ENCODE results near the gene SLC22A7. TPM values are rescaled to one million over a fixed set of nuclear protein-coding genes. Genes with fewer than 3 reads are reported as not detected.

SLC22A7 gene
- total and polyA plus RNA-seq, 4 donors = 143 to 495 (median 228) TPM

DNA sequence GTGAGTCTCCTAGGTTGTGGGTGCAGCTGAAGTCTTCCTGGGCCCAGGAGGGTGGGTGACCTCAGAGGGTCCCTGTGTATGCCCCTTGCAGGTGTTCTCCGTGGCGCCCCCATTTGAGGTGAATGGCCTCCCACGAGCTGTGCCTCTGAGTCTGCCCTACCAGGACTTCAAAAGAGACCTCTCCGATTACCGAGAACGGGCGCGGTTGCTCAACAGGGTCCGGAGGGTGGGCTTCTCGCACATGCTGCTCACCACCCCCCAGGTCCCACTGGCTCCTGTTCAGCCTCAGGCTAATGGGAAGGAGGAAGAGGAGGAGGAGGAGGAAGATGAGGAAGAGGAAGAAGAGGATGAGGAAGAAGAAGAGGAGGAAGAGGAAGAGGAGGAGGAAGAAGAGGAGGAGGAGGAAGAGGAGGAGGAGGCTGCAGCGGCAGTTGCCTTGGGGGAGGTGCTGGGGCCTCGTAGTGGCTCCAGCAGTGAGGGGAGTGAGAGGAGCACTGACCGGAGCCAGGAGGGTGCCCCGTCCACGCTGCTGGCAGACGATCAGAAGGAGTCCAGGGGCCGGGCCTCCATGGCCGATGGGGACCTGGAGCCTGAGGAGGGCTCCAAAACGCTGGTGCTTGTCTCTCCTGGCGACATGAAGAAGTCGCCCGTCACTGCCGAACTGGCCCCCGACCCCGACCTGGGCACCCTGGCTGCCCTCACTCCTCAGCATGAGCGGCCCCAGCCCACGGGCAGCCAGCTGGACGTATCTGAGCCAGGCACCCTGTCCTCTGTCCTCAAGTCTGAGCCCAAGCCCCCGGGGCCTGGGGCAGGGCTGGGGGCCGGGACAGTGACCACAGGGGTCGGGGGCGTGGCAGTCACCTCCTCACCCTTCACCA, 15.2 kb upstream of the SLC22A7 start:
- no peak overlapping the region for H3K9ac ChIP-seq (ENCODE audit: low read depth in 1 of 2, low read length in 2 of 2)
- no peaks in the 10 kb centered on the region for H3K27me3 ChIP-seq (ENCODE audit: control insufficient read depth in 4 of 4, insufficient read depth in 4 of 4, low read length in 3 of 4)
- H3K9me3 ChIP-seq (ENCODE audit: control insufficient read depth in 4 of 4, low read length in 3 of 4) = no peaks in the 10 kb centered on the region
- DNase-seq (ENCODE audit: low spot score) = no peak
- no peak overlapping the region for H3K27ac ChIP-seq (ENCODE audit: low read depth in 1 of 2, low read length in 2 of 2)
- WGBS = 90% methylated on average over 32 of the region's 32 CpGs
- no peaks in the 10 kb centered on the region for H3K36me3 ChIP-seq (ENCODE audit: control insufficient read depth in 4 of 4, insufficient read depth in 3 of 4, low read depth in 1 of 4, low read length in 3 of 4)
- H3K4me3 ChIP-seq (ENCODE audit: low read depth in 1 of 3, low read length in 3 of 3) = no peak overlapping the region
- peaks cover 11 to 39% (median 25%) of the 10 kb centered on the region in 4 donors for H3K4me1 ChIP-seq (ENCODE audit: control insufficient read depth in 4 of 4, insufficient read depth in 4 of 4, low read length in 3 of 4)
- TF ChIP-seq CTCF (IDR thresholded peaks at IDR 0.05; ENCODE audit: low read depth, low read length, missing input control) = no peak
- no peak for TF ChIP-seq HNF4A (conservative IDR thresholded peaks at IDR 0.05)
- TF ChIP-seq ATF3 (IDR thresholded peaks at IDR 0.05) = no peak
- no peak for TF ChIP-seq GABPA (IDR thresholded peaks at IDR 0.05 in 1 of 2, conservative IDR thresholded peaks at IDR 0.05 in 1 of 2)
- no peak for TF ChIP-seq RAD21 (IDR thresholded peaks at IDR 0.05)
- no peak for TF ChIP-seq TAF1 (conservative IDR thresholded peaks at IDR 0.05)
- TF ChIP-seq, protein P1, sequence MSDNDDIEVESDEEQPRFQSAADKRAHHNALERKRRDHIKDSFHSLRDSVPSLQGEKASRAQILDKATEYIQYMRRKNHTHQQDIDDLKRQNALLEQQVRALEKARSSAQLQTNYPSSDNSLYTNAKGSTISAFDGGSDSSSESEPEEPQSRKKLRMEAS (IDR thresholded peaks at IDR 0.05) = no peak
- TF ChIP-seq, protein P2, sequence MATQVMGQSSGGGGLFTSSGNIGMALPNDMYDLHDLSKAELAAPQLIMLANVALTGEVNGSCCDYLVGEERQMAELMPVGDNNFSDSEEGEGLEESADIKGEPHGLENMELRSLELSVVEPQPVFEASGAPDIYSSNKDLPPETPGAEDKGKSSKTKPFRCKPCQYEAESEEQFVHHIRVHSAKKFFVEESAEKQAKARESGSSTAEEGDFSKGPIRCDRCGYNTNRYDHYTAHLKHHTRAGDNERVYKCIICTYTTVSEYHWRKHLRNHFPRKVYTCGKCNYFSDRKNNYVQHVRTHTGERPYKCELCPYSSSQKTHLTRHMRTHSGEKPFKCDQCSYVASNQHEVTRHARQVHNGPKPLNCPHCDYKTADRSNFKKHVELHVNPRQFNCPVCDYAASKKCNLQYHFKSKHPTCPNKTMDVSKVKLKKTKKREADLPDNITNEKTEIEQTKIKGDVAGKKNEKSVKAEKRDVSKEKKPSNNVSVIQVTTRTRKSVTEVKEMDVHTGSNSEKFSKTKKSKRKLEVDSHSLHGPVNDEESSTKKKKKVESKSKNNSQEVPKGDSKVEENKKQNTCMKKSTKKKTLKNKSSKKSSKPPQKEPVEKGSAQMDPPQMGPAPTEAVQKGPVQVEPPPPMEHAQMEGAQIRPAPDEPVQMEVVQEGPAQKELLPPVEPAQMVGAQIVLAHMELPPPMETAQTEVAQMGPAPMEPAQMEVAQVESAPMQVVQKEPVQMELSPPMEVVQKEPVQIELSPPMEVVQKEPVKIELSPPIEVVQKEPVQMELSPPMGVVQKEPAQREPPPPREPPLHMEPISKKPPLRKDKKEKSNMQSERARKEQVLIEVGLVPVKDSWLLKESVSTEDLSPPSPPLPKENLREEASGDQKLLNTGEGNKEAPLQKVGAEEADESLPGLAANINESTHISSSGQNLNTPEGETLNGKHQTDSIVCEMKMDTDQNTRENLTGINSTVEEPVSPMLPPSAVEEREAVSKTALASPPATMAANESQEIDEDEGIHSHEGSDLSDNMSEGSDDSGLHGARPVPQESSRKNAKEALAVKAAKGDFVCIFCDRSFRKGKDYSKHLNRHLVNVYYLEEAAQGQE (IDR thresholded peaks at IDR 0.05) = no peak
- no peak for TF ChIP-seq SP1 (IDR thresholded peaks at IDR 0.05)
- TF ChIP-seq, protein P3, sequence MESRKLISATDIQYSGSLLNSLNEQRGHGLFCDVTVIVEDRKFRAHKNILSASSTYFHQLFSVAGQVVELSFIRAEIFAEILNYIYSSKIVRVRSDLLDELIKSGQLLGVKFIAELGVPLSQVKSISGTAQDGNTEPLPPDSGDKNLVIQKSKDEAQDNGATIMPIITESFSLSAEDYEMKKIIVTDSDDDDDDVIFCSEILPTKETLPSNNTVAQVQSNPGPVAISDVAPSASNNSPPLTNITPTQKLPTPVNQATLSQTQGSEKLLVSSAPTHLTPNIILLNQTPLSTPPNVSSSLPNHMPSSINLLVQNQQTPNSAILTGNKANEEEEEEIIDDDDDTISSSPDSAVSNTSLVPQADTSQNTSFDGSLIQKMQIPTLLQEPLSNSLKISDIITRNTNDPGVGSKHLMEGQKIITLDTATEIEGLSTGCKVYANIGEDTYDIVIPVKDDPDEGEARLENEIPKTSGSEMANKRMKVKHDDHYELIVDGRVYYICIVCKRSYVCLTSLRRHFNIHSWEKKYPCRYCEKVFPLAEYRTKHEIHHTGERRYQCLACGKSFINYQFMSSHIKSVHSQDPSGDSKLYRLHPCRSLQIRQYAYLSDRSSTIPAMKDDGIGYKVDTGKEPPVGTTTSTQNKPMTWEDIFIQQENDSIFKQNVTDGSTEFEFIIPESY (IDR thresholded peaks at IDR 0.05) = no peak
- TF ChIP-seq RXRA (IDR thresholded peaks at IDR 0.05) = no peak
- no peak for TF ChIP-seq JUND (IDR thresholded peaks at IDR 0.05)
- no peak for TF ChIP-seq HNF4G (IDR thresholded peaks at IDR 0.05)
- no peak for TF ChIP-seq FOXA2 (IDR thresholded peaks at IDR 0.05)
- no peak for TF ChIP-seq FOXA1 (IDR thresholded peaks at IDR 0.05)

Measured in liver (tissue), 9 donors.